ENCODE data around the gene ACADM.
"Not testable (repeated sequence)": the region's sequence is repeated elsewhere in the genome, so short reads cannot be mapped to it uniquely, and the experiment has no call there.

ACADM gene

DNA sequence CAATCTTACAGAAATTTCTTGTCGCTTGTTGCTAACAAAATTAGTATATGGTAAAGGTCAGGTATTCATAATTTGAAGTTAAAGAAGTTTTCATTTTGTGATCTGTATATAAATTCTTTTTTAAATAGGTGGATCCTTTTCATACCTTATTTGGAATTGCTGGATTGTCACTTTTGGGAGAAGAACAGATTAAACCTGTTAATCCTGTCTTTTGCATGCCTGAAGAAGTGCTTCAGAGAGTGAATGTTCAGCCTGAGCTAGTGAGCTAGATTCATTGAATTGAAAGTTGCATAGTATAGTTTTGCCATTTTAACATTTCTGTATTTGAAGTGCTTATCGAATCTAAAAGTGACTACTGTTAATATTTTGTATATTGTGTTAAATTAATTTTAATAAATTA lies 69.9 kb downstream of the ACADM start:
- DNase-seq (ENCODE audit: low spot score): no peak

DNA sequence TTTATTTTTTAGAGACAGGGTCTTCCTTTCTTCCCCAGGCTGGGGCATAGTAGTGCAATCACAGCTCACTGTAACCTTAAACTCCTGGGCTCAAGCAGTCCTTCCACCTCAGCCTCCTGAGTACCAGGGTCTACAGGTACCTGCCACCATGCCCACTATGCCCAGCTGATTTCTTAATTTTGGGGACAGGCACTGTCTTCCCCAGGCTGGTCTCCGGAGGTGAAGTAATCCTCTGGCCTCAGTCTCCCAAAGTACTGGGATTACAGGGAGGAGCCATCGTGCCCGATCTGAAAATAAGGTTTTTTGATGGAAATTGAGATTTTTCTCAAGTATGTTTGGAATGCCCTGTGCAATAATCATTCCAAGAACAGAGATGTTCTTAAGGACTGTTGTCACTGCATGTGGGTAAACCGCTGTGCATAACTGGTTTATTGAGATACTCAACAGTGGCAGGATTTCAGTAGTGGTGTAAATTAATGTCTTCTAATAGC lies 71.2 kb downstream of the ACADM start:
- no peak for DNase-seq (ENCODE audit: low spot score)

DNA sequence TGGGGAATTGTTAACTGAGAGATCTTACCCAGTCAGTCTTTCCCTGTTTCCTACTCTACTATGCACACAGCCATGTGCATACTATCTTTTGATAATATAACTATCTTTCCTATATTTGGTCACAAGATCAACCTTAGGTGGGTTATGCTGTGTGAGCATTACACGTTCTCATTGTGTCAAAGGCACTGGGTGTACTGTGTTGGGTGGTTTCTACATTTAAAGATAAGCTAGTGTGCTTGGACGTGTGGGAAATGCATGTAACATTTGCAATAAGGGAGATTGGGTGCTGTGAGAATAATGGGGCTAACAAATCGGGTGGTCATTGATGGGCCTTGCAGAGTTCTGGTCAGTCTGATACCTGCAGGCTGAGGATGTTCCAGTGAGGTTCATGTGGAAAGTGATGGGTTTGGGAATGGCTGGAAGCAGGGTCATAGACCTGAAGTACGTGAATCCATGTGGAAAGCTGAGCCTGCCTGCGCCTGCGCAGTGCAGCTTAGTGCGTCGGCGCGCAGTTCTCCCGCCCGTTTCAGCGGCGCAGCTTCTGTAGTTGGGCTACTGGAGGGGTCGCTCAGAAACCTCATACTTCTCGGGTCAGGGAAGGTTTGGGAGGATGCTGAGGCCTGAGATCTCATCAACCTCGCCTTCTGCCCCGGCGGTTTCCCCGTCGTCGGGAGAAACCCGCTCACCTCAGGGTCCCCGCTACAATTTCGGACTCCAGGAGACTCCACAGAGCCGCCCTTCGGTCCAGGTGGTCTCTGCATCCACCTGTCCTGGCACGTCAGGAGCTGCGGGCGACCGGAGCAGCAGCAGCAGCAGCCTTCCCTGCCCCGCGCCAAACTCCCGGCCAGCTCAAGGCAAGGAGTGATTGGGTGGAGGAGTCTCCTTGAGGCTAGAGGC lies 72.1 kb downstream of the ACADM start, which contains the start of gene MSH4:
TSS of gene MSH4 (plus strand) at position 507 of the 897 bp plus-strand sequence. CDS start at position 611, 104 bp downstream.
- no peak for DNase-seq (ENCODE audit: low spot score)

DNA sequence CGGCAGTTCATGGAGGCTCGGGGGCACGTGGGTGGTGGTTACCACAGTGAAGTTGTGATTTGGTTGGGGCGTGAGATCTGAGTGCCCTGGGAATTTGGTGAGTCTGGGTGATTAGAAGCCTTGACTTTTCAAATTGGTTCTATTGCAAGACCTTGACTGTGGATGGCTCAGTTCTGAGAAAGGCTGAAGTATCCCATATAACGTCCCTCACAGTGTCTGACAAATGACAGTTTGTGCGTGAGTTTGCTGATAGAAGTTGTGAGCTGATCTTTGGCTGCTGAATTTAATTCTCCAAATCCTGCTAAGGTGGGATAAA lies 72.7 kb downstream of the ACADM start:
- DNase-seq (ENCODE audit: low spot score): no peak

DNA sequence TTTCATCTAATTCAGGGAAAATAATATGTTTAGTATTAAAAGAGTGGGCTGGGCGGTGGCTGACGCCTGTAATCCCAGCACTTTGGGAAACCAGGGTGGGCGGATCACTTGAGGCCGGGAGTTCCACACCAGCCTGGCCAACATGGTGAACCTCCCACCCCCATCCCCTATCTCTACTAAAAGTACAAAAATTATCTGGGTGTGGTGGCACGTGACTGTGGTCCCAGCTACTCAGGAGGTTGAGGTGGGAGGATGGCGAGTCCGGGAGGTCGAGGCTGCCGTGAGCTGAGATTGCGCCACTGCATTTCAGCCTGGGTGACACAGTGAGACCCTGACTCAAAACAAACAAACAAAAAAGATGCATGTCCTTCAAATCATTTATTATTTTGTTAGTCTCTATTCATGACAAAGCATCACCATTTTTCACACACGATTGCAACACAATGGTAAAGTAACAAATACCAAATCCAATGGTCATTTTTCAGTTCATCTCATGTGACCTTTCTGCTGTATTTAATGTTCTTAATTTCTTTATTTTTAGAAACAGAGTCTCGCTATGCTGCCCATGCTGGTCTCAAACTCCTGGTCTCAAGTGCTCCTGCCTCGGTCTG lies 73.2 kb downstream of the ACADM start:
- no peak for DNase-seq (ENCODE audit: low spot score)

DNA sequence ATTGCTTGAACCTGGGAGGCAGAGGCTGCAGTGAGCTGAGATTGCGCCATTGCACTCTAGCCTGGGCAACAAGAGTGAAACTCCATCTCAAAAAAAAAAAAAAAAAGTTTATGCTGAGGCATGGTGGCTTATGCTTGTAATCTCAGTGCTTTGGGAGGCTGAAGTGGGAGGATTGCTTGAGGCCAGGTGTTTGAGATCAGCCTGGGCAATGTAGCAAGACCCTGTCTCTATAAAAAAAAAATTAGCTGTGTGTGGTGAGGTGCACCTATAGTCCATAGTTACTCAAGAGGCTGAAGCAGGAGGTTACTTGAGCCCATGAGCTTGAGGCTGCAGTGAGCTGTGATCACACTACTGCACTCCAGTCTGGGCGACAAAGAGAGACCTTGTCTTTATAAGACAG lies 77.0 kb downstream of the ACADM start:
- DNase-seq (ENCODE audit: low spot score): not testable (repeated sequence)

DNA sequence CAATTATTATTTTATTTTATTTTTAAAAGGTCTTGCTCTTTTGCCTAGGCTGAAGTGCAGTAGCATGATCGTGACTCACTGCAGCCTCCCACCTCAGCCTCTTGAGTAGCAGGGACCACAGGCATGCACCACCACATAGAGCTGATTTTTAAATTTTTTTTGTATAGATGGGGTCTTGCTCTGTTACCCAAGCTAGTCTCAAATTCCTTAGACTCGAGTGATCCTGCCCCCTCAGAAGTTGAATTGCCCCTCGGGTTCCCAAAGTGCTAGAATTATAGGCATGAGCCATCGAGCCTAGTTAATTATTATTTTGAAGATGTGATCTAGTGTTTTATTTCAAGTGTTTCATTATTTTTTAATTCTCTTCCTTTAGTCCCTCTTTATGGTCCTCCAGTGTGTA lies 84.4 kb downstream of the ACADM start:
- DNase-seq (ENCODE audit: low spot score): no peak

DNA sequence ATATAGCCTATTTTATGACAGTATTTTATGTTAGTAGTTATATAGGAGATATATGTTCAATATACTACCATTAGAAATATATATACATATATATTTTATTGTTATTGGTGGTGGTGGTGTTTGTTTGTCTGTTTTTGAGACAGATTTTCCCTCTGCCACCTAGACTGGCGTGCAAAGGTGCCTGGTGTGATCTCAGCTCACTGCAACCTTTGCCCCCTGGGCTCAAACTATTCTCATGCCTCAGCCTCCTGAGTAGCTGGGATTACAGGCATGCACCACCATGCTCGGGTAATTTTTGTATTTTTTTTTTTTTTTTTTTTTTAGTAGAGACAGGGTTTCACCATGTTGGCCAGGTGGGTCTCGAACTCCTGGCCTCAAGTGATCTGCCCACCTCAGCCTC lies 85.6 kb downstream of the ACADM start:
- DNase-seq (ENCODE audit: low spot score): not testable (repeated sequence)

DNA sequence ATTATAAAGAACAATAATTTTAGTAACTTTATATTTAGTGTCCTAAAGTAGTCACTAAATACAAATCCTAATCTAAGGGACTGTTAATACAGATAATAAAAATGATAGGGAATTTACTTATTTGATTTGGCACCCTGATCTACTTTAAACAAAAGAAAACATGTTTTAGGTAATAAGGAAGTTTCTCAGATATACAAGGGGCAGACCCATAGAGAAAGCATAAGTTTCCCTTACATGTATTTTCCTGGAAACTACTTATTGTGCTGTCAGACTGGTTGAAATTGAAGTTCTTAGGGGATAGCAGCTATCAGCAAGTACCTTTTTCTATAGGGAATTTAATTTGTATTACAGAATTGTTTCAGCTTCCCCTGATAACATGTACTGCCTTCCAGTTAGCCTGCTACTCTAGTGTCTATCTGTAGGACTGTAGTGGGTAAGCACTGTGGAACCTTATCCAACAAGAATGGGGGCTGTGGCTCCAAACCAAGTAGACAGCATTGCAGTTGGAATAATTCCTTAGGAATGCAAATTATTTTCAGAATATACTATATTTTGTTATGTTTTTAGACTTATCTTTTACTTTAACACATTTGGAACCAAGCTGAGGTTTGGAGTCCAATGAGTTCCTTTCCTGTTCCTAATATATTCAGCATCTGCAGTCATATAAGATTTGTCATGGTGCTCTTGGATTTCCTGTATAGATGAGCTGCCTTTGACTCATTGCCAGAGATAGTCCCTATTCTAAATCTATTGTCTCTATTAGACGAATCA lies 86.9 kb downstream of the ACADM start:
- peak; percentile 50 for DNase-seq (ENCODE audit: low spot score)

DNA sequence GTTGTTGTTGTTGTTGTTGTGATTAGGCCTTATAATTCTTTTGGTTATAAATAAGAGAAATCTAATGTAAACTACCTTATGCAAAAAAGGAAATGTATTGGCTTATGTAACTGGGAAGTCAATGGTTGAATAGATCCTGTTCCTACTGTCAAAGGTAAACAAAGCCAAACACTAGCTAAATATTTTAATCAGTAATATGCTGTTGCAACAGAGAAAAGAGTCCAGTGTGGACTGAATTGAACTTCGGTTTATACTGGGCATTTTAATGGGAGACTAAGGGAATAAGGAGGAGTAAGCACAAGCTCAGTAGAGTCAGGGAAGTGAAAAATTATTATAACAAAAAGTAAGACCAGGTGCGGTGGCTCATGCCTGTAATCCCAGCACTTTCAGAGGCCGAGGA lies 87.6 kb downstream of the ACADM start:
- no peak for DNase-seq (ENCODE audit: low spot score)
